Neural progenitor cell (in vitro differentiated cells): ENCODE results near the gene IL2RA.

ENCODE experiments used
- EZH2 ChIP-seq: fragments of 200-600 bp; sonication (generic); IDR thresholded peaks from 2 replicates; pipeline ENCODE4 v1.6.1; 2017; ENCODE audit warnings: antibody characterized with exemption, mild to moderate bottlenecking, moderate library complexity
- TF ChIP-seq, protein P1 (sequence below): fragments of 200-600 bp; sonication (generic); IDR thresholded peaks from 2 replicates; pipeline ENCODE4 v1.5.1; 2017; ENCODE audit warnings: antibody characterized with exemption, mild to moderate bottlenecking

- TF ChIP-seq, protein P1, sequence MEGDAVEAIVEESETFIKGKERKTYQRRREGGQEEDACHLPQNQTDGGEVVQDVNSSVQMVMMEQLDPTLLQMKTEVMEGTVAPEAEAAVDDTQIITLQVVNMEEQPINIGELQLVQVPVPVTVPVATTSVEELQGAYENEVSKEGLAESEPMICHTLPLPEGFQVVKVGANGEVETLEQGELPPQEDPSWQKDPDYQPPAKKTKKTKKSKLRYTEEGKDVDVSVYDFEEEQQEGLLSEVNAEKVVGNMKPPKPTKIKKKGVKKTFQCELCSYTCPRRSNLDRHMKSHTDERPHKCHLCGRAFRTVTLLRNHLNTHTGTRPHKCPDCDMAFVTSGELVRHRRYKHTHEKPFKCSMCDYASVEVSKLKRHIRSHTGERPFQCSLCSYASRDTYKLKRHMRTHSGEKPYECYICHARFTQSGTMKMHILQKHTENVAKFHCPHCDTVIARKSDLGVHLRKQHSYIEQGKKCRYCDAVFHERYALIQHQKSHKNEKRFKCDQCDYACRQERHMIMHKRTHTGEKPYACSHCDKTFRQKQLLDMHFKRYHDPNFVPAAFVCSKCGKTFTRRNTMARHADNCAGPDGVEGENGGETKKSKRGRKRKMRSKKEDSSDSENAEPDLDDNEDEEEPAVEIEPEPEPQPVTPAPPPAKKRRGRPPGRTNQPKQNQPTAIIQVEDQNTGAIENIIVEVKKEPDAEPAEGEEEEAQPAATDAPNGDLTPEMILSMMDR: no peak
- TF ChIP-seq EZH2: no peak
Observed at GRCh38 chr10:6033954-6034353, 28.2 kb downstream of the IL2RA start.
